ENCODE measurements around the gene EVI5.

The EVI5 gene

DNA sequence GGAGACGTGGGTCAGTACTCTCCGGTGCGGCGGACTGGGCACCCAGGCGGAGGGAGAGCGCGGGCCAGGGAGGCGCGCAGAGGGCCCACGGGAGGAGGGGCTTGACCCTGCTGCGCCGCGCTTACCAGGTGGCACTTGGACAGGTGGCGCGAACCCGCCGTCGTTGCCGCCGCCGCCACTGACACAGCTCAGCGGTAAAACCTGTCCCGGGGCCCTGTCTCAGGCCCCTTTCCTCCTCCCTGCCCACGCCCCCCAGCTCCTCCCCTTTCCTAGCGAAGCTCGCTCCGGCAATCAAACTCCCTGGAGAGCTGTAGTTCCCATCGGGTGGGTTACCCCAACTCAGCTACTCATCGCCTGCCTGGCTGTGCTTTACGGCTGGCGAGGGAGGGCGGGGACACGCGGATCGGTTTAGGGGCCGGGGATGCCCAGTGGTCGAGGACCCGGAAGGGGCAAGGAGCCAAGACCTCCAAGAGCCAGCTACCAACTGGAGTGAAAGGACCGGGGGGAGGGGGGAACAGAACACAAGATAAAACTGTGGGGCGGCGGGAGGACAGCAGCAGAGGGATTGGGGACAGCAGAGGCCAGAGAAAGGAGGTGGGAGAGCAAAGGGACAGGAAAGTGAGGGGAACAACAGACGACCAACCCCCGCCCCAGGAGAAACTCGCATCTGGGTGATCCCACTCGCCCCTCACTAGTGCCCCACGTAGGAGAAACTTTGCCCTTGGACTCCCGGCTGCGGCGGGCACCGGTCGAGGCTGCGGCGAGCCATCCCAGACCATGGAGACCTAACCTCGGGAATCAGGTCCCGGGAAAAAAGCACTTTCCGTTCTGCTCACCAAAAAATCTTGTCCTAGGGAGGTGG is 301.1 kb downstream of the EVI5 start:
- peak; percentile 71 for DNase-seq (ENCODE audit: low read depth)

DNA sequence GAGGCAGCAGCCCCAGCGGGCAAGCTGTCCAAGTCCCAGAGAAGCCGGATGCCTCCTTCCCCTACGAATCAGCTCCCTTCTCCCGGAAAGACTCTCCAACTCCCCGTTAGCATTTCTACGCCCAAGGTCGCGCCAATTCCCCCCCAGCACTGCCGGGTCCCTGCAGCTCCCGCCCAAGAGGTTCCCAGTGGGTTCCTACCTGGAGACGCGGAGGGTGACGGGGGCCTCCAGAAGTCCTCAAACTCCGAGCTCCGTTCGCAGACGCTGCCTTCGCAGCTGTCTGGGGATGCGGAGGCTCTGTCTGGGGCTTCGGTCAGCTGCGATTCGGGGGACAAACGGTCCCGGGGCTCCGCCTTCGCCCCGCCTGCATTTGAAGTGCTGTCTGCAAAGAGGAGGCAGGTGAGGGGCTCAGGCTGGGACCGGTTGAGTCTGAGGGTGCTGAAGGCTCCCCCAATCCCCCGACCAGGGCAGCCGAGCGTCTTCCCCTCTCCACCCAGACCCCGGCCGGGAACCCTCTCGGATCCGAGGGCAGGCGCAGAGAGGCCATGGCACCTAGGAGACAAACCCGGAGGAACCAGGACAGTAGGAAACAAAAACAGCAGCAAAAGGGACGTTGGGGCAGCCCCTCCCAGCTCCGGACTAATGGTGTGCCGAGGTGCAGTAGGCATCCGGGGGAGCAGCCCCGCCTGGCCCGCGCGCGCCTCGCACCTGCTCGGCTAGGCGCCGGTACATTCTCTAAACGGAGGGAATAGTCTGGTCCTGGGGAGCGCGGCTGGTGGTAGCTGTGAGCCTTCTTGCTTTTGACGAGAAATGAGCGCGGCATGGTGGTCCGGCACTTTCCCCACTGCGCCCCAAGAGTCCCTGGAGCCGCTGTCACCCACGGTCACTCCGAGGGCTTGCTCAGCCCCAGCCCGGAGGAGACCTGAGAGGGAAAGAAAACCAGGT is 302.0 kb downstream of the EVI5 start:
- DNase-seq (ENCODE audit: low read depth) = no peak

DNA sequence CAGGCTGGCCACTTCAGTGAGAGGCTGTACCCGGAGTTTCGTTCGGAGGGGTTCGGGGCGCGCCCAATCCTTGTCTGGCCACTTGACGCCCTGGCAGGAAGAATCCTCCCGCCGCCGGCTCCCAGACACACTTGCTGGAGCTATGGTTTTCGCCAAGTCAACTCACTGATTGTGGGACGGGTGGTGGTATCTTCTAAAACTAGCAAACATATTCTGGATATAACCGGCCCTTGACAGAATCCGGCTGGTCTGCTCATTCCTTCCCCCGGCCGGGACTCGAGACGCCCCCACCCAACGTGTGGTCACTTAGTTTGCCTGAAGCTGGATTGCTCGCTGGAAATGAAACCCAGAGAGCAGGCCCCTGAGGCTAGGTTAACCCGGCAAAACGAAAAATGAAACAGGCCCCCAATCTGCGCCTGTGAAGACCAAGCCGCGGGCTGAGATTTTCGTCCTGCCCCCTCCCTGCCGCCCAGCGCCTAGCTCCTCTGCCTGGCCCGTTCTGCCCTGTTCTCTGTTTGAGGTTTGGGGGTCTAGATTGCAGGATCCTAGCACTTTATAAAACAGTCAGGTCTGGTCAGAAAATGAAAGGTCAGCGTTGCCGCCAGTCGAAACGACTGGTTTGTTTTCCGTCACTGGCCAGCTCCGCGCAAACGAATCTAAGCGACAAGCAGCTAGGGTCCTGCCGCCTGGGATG is 302.8 kb downstream of the EVI5 start:
- no peak for DNase-seq (ENCODE audit: low read depth)

DNA sequence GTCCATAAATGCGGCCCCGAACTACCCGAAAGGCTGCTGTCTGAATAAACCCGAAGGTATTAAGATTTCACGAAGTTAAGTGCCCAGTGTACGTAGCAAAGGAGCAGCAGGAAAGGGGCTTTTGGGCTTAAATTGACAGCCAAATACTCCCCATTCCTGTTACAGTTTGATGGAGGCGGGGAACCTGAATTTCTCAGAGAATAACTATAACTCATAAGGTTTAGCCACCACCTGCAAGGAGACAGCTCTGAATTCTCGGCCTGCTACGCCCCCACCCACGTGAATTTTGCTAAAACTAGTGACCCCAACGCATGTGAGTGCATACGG is 303.3 kb downstream of the EVI5 start:
- no peak for DNase-seq (ENCODE audit: low read depth)

DNA sequence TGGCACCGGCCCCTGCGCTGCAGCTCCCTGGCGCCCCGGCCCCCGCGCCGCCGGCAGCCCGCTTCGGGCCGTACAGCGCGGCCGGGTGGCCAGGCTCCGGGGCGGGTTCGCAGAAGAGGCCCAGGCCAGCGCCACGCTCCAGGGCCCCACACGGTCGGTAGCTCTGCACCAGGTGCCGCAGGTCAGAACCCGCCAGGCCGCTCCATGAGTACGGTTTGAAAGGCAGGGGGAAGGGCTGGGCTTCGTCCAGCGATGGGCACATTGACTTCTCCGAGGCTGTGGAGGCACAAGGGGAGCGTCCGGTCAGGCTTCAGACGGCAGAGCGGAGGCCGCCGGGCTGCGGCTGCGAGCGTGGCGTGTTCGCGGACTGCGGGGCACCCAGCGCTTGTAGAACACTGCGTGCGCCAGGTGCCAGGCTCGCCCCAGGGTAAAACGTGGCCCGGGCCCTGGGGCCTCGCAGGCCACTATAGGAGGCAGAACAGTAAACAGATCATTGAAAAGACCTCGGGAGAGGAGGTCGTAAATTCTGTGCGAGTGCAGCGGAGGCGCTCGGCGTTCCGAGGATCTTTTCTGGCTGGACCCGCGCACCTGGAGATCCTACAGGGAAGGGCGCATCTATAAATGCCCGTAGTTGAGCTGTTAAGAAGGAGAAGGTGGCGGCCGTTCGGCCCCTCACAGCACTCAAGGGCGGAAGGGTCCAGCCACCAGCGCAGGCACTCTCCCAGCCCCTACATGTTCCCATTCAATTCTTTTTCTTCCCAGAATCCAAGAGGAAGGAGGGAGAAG is 303.9 kb downstream of the EVI5 start:
- no peak for DNase-seq (ENCODE audit: low read depth)

DNA sequence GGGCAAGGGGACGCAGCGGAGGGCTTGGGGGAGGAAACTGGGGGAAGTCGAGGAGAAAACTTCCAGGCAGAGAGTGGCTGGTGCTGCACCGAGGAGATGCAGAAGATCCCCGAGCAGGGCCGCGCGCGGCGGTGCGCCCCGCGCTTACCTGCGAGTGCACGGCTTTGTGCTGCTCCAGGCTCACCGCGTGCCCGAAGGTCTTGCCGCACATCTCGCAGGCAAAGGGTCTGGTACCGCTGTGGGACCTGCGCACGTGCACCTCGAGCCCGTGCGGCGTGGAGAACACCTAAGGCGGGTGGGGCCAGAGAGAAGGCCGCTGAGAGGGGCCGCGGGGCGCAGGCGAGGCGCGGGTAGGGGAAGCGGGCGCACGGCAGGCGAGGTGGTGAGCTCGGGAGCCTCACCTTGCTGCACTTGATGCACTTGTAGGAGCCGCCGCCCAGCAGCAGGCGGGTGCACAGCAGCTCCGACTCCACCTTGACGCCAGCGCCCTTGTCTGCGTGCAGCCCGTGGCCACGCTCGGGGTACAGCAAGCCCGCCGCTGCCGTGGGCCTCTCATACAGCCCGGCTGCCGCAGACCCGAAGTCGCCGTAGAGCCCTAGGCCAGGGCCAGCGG is 304.6 kb downstream of the EVI5 start:
- no peak for DNase-seq (ENCODE audit: low read depth)

DNA sequence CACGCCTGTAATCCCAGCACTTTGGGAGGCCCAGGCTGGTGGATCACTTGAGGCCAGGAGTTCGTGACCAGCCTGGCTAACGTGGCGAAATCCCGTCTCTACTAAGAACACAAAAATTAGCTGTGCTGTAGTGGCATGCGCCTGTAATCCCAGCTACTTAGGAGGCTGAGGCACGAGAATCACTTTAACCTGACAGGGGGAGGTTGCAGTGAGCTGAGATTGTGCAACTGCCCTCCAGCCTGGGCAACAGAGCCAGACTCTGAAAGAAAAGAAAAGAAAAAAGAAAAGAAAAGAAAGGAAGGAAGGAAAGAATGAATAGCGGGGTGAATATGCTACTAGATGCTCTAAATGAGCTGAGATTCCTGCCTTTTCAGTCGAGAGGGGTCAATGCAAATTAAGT is 305.3 kb downstream of the EVI5 start:
- no peak for DNase-seq (ENCODE audit: low read depth)

DNA sequence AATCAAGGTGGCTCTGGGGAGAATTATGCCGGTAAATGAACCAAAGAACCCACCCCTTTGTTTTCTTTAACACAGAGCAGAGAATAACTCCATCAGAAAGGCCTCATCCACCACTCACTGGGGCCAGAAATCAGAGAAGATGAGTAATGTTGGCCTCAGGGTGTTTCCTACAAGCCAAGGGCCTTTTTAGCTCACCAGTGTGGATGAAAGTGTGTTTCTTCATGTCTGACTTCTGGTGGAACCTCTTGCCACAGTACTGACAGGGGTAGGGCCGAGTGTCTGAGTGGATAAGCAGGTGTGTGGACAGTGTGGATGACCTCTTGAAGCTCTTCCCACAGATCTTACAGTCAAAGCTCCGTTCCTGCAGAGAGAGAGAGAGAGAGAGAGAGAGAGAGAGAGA is 306.5 kb downstream of the EVI5 start:
- DNase-seq (ENCODE audit: low read depth) = no peak

DNA sequence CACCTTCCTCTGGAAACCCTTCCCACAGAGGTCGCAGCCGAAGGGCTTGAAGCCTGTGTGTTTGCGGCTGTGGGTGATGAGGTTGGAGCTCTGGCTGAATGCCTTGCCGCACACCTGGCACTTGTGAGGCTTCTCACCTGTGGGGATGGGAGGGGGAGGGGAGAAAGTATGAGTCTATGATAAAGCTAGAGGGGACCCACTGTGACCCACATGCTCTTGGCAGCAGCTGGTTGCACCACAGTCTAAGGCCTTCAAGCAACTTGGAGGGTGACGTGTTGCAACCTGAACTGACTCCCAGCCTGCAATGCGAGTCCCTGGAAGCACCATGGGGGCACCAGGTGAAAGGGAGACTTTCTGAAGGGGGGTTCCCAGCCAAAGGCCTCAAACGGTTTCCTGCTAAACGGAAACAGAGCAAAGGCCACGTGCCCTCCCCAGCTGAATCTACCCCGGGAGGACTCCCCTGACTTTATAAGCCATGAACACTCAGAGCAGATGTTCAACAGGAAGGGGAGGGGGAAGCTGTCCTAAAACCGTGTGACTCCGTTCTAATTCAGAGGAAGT is 308.8 kb downstream of the EVI5 start:
- DNase-seq (ENCODE audit: low read depth) = peak; percentile 31

DNA sequence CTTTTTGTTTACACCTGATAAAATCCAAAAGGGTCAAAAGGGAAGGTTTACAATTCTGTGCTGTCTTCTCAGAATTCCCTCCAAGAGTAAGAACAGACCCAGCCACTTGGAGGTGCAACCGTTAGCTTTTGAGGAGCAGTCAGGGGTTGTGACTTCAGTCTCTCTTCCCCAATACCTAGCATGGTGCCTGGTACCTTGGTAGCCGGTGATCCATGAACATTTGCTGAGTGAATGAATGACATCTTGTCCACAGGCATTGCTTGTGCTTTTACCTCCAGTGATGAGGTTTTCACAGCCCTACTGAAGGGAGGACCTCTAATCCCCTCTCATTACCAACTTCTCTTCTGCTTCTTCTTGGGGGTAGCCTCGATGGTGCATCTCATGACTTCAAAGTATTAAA is 309.9 kb downstream of the EVI5 start:
- DNase-seq (ENCODE audit: low read depth) = no peak

DNA sequence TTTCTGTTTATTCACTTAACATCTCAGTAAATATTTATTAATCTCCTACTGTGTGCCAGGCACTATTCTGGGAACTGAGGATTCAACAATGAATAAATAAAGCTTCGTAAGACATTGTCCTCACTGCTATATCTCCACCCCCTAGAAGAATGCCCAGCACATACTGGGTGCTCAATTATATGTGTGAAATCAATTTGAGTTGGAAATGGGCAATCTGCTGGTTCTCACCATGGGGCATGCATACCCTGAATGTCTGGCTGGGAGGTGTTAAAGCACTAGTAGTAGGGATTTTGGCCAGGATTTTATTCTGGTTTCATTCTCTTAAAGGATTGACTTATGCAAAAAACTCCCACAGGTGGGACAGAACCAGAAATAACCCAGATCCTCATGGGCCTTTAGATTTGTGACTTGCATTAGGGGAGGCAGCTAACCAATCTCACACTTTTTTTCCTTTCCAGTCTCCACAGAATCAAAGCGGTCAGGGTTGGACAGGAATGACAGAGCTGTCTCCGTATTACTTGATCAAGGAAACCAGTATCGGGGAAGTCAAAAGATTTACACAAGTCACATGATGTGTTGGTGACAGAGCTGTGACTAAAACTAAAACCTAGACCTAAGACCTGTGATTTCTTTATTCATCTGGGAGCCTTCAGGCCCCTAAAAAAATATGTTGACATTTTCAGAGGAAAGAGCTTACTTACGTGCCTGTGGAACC is 311.0 kb downstream of the EVI5 start:
- DNase-seq (ENCODE audit: low read depth) = no peak

DNA sequence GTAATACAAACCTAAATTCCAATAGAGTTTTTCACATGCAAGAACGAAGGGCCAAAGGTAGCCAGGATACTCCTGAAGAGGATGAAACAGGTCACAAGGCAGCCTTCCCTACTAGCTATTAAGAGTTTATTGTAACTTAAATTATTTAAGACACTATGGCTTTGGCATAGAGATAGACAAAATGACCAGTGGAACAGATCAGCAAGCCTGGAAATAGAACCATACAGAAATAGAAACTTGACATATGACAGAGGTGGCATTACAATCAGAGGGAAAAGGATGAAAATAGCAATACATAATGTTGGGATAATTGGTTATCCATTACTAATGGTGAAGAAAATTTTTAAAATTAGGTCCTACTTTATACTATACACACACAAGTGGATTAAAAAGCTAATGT is 314.7 kb downstream of the EVI5 start:
- no peak for DNase-seq (ENCODE audit: low read depth)

DNA sequence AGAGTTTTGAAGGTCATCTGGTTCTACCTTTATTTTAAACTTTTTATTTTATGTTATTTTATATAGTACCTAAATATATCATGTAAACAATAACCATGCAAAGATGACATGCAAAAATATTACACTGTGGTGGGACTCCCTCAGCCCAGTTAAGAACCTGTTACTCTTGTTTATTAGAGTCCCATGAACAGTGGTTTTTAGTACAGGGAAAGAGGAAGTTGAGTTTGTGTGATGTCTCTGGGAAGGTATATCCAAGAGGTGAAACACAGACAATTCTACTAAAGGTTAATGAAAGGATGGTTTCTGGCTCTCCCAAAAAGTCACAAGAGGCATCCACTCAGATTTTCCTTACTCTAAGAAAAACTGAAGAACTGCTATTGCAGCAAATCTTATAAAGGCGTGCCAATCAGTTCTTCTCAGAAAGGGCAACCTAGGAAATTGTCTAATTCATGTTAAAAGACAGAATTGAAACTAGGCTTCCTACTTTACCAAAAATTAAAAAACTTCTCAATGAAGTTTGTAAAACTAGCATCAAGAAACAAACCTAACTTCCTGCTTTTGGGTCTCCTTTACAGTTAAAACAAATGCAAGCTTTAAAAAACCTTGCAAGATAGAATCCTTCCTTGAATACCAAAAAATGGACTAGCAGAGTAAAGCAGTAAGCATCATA is 318.1 kb downstream of the EVI5 start:
- DNase-seq (ENCODE audit: low read depth) = no peak

DNA sequence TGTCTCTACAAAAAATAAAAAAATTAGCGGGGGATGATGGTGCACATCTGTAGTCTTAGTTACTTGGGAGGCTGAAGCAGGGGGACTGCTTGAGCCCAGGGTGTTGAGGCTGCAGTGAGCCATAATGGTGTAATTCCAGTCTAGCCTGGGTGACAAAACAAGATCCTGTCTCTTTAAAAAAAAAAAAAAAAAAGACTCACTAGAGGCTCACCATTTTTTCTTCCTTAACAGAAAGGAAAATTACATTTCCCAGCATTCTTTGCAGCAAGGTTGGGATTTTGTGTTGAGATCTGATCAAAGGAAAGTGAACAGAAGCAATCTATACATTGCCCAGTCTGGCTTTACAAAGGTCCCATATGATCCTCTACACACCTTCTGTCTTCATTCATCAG is 319.7 kb downstream of the EVI5 start:
- DNase-seq (ENCODE audit: low read depth) = no peak

DNA sequence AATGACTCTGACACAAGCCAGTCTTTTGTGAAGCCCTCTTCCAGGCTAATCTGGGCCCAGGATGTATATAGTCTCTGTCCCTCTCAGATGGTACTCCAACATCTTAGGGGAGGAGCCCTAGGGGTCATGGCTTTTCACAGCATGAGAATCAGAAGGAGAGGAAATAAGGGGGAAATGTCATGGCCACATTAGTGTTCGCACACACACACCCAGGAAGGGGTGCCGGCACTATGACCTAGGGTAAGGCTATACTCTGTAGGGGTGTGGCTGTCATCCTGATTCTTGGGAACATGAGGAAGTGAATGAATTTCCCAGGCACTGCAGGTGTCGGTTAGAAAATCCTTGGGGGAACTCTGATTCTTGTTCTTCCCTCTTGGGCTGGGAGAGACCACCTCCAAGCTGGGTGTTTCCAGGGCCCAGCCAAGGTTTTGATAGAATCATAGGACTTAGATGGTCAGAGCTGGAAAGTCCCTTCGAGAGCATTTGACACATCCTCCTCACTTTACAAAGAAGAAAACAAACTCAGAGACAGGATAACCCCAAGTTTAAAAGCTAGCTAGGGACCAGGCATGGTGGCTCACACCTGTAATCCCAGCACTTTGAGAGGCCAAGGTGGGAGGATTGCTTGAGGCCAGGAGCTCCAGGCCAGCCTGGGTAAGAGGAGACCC is 320.2 kb downstream of the EVI5 start:
- no peak for DNase-seq (ENCODE audit: low read depth)

DNA sequence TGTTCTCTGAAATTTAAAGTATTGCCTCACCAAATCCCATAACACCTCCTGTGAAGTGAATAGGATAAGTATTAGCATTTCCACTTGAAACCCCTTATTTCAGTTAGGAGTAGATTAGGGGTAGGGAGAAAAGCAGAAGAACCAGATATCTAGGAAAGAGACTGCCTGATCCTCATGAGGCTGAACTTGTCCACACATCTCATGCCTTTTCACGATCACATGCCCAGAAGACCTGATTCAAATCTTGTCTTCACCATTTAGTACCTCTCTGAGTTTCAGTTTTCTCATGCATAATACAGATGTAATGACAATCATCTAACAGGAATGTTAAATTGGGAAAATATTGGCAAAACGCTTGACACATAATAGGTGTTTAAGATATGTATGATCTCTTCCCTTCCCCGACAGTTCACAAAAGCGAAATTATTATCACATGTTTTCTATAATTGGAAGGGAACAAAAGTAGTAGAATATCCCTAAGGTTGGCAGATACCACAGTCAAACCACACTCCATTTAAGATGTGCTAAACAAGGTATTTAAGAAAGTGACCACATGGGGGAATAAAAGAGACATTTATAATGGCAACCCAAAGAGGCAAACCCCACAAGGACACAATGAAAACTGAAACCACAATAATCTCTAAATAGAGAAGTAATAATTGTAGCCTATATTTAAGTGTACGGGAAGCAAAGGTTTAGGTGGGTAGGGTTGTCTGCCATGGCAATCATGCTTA is 323.4 kb downstream of the EVI5 start:
- no peak for DNase-seq (ENCODE audit: low read depth)

DNA sequence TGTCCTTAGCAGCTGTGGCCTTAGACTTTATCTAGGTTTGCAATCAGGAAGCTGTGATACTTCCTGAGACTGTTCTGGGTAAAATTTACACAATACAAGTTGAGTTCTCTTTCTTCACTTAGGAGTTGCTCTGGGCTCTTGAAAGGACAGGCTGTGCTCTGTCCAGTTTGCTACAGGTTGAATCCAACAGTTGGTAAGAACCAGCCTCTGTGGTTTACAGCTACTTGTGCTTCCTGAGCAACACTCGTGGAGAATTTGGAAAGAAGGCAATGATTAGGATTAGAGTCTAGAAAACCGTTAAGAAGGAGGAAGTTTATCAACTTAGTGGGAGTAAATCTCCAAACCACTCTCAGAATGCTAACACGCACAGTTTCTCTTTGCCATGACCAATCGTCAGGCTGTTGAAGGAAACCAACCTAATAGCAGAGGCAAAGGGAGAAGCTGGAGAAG is 325.0 kb downstream of the EVI5 start:
- DNase-seq (ENCODE audit: low read depth) = no peak

Measured in stimulated activated CD8-positive, alpha-beta memory T cell treated with anti-CD3 and anti-CD28 coated beads, Interleukin-4, amount 100 ng/mL, for 24 hours (primary cell).